Glutamatergic neuron (in vitro differentiated cells): ENCODE results near the gene COX10. TPM values are rescaled to one million over a fixed set of nuclear protein-coding genes. Genes with fewer than 3 reads are reported as not detected.

Experiments
- DNase-seq: peaks from one replicate; pipeline ENCODE4 v3.0.0; 2022
- H3K27ac Mint-ChIP-seq: one replicate; pipeline ENCODE4 v1.8.0; 2020; ENCODE audit warnings: mild to moderate bottlenecking, mixed read lengths, inconsistent platforms; ENCODE audit not compliant: unreplicated experiment
- H3K27me3 Mint-ChIP-seq: one replicate; pipeline ENCODE4 v1.8.0; 2020; ENCODE audit warnings: mild to moderate bottlenecking, moderate library complexity, mixed read lengths, inconsistent platforms; ENCODE audit not compliant: unreplicated experiment
- H3K36me3 Mint-ChIP-seq: one replicate; pipeline ENCODE4 v1.8.0; 2020; ENCODE audit warnings: mild to moderate bottlenecking, mixed read lengths, inconsistent platforms; ENCODE audit not compliant: unreplicated experiment
- H3K4me1 Mint-ChIP-seq: one replicate; pipeline ENCODE4 v1.8.0; 2020; ENCODE audit warnings: mild to moderate bottlenecking, low read depth, mixed read lengths, inconsistent platforms; ENCODE audit not compliant: unreplicated experiment
- H3K4me3 Mint-ChIP-seq: one replicate; pipeline ENCODE4 v1.8.0; 2020; ENCODE audit warnings: mild to moderate bottlenecking, mixed read lengths, inconsistent platforms; ENCODE audit not compliant: unreplicated experiment
- H3K9me3 Mint-ChIP-seq: one replicate; pipeline ENCODE4 v1.8.0; 2020; ENCODE audit warnings: mild to moderate bottlenecking, moderate library complexity, mixed read lengths, inconsistent platforms; ENCODE audit not compliant: unreplicated experiment
- total RNA-seq: library from RNA; stranded (reverse); fragmentation: NEBNext Ultra II Directional; extraction: Animal tissue kit (Norgen Biotek cat#: 25700); gene quantifications from one replicate; pipeline ENCODE4 v1.2.1, GENCODE V29; 2021; ENCODE audit not compliant: unreplicated experiment
- TF ChIP-seq, protein P1 (sequence below): fragments of 200-600 bp; sonication (generic); IDR thresholded peaks from one replicate; pipeline ENCODE4 v1.5.0; 2021; ENCODE audit not compliant: partially characterized antibody, unreplicated experiment

Gene COX10
- total RNA-seq, 1 donor from 2014 or later = 18.7 TPM

- Mint-ChIP-seq H3K4me3 (no peak overlapping the region), H3K27me3 (no peaks in the 10 kb centered on the region), H3K4me1 (peaks cover 9% of the 10 kb centered on the region), H3K27ac (no peak overlapping the region), H3K9me3 (no peaks in the 10 kb centered on the region), H3K36me3 (no peaks in the 10 kb centered on the region)
- TF ChIP-seq, protein P1, sequence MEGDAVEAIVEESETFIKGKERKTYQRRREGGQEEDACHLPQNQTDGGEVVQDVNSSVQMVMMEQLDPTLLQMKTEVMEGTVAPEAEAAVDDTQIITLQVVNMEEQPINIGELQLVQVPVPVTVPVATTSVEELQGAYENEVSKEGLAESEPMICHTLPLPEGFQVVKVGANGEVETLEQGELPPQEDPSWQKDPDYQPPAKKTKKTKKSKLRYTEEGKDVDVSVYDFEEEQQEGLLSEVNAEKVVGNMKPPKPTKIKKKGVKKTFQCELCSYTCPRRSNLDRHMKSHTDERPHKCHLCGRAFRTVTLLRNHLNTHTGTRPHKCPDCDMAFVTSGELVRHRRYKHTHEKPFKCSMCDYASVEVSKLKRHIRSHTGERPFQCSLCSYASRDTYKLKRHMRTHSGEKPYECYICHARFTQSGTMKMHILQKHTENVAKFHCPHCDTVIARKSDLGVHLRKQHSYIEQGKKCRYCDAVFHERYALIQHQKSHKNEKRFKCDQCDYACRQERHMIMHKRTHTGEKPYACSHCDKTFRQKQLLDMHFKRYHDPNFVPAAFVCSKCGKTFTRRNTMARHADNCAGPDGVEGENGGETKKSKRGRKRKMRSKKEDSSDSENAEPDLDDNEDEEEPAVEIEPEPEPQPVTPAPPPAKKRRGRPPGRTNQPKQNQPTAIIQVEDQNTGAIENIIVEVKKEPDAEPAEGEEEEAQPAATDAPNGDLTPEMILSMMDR = peak; percentile 28
- DNase-seq = peak; percentile 17
Measured at GRCh38 chr17:14048169-14048568, 21.1 kb upstream of the COX10 start.

DNA sequence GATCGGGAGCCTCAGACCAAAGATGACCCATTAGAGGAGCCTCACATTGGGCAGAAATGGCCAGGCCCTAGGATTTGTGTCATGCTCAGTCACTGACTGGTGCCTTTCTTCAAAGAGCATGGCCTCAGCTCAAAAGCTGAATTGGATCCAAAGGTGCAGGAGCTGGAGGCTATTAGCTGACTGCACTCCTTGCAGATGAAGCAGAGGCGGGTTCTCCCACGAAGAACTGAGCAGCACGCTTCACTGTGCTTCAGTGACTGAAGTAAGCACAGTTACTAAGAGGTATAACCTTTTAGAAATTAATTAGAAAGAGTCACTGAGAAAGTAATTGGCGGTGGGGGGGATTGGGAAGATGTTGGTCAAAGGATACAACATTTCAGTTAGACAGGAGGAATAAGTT is 18.7 kb upstream of the COX10 start:
- Mint-ChIP-seq H3K36me3 (peaks cover 2% of the 10 kb centered on the region), H3K27me3 (no peaks in the 10 kb centered on the region), H3K27ac (no peak overlapping the region), H3K4me1 (peaks cover 9% of the 10 kb centered on the region), H3K4me3 (no peak overlapping the region), H3K9me3 (no peaks in the 10 kb centered on the region)
- TF ChIP-seq, protein P1 = no peak
- no peak for DNase-seq

- peaks cover 8% of the 10 kb centered on the region for H3K36me3 Mint-ChIP-seq
- no peaks in the 10 kb centered on the region for H3K27me3 Mint-ChIP-seq
- no peak overlapping the region for H3K27ac Mint-ChIP-seq
- H3K4me3 Mint-ChIP-seq = no peak overlapping the region
- peaks cover 5% of the 10 kb centered on the region for H3K4me1 Mint-ChIP-seq
- H3K9me3 Mint-ChIP-seq = no peaks in the 10 kb centered on the region
- no peak for DNase-seq
- TF ChIP-seq, protein P1 = no peak
Measured at GRCh38 chr17:14051692-14052091, 17.6 kb upstream of the COX10 start.

GRCh38 chr17:14052886-14053615 is 16.3 kb upstream of the COX10 start:
- H3K4me3 Mint-ChIP-seq = no peak overlapping the region
- TF ChIP-seq, protein P1 = no peak
- H3K27me3 Mint-ChIP-seq = no peaks in the 10 kb centered on the region
- H3K36me3 Mint-ChIP-seq = peaks cover 8% of the 10 kb centered on the region
- DNase-seq = no peak
- no peaks in the 10 kb centered on the region for H3K9me3 Mint-ChIP-seq
- H3K27ac Mint-ChIP-seq = no peak overlapping the region
- H3K4me1 Mint-ChIP-seq = peaks cover 5% of the 10 kb centered on the region

DNA sequence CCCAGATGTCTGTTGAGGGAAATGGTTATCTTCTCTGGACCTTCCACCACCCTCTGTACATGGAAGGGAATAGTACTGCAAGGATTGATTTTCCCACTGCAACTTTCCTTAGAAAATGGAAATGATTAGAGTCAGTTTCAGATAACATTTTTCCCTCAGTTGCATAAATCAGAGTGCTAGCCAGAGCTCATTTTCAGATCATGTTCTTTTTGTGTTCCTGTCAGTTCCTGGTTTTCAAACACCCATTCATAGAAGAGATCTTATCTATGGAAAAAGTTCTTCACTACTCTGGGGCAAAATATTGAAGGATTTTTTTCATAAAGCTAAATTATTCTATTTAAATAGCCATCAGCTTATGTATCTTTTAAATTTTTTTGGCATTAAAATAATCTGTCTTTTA is 11.7 kb upstream of the COX10 start:
- TF ChIP-seq, protein P1 = no peak
- Mint-ChIP-seq H3K9me3 (no peaks in the 10 kb centered on the region), H3K4me3 (no peak overlapping the region), H3K27ac (no peak overlapping the region), H3K36me3 (peaks cover 8% of the 10 kb centered on the region), H3K27me3 (no peaks in the 10 kb centered on the region), H3K4me1 (no peaks in the 10 kb centered on the region)
- no peak for DNase-seq
